Activated gamma-delta T cell treated with anti-CD3 and anti-CD28 coated beads, Interleukin-2, amount 50 U/mL, for 16 hours (primary cell): ENCODE data around the gene KCNAB1.
"Not testable (repeated sequence)": the region's sequence is repeated elsewhere in the genome, so short reads cannot be mapped to it uniquely, and the experiment has no call there.

Experiments
- DNase-seq: peaks from one replicate; pipeline ENCODE4 v3.0.0-alpha.2; 2020; ENCODE audit warnings: low read depth

Gene KCNAB1

DNA sequence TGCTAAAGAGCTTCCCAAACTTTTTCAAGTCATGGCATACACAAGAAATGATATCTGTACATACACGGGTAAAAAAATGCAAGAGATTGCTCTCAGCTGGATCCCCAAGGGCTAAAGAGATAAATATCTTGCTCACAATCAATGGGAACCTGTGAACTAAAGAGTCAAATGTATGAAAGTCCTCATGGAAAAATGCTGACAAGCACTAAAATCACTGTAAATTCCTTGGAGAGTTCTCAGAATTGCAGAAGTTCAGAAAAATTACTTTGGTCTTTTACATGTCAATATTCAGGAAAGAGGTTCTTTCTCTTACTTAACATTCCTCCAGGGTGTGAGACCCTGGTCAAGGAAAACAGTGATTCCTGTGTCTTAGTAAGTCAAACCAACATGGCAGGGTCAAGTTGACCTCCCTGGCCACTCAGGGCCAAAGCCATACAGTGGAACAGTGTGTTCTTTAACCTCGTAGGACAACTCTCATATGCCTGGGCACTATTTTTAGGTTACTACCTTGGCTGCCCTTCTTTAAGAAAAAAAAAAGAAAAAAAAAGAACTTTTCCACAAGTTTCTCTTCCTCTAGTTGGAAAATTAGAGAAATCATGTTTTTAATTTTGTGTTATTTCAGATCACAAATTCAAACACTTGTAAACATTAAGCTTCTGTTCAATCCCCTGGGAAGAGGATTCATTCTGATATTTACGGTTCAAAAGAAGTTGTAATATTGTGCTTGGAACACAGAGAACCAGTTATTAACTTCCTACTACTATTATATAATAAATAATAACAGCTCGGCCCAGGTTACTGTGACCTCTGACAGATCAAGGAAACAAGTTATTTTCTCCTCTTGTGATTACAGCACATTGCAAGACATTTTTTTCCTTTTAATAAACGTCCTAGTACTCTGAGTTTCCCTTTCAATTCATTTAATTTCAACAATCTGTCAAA is 422.0 kb downstream of the KCNAB1 start:
- DNase-seq: no peak

GRCh38 chr3:156543043-156543555 is 422.7 kb downstream of the KCNAB1 start:
- DNase-seq: no peak

GRCh38 chr3:156547637-156548036 is 427.3 kb downstream of the KCNAB1 start:
- DNase-seq: no peak

DNA sequence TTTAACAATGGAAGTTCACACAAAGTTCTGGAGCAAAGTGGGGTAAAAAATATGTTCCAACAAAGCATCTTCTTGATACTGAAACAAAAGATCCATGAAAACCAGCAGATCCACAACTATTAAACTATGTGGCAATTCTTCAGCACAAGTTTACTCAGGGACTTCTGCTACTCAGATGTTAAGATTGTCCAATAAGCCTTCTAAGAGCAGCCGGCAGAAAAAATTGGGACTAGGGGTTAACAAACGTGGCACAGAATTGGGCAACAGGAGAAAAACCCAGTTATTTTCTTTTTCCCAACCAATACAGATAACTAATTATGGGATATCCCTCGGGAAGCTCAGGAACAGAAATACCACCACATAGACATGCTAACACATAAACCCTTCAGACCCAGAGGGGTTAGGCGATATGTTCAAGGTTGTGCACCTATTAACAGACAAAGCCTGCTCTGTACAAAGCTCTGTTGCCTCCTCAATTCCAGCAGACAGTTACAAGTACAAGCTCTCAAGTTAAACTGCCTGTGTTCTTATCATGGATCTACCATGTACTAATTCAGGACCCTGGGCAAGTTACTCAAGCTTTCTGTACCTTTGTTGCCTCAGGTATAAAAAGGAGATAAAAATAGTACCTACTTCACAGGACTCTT is 427.8 kb downstream of the KCNAB1 start:
- no peak for DNase-seq

DNA sequence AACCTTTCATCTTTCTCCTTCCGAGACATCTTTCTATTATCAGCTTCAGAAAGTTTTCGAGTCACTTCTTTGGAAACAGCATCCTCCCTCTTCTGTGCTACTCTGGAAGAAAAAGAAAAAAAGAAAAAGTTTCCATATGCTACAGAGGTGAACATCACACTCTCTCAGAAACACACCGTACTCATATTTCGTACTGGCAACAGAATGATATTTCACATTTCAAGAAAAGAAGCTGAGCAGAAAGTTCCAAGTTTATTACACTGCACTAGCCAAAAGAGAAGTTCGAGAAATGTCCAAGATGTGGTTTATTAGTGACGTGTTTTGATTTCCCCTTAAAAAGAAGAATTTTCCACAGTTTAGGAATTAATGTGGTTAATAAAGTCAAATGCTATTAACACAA is 428.5 kb downstream of the KCNAB1 start:
- DNase-seq: no peak

GRCh38 chr3:156551261-156551660 is 430.9 kb downstream of the KCNAB1 start:
- no peak for DNase-seq

GRCh38 chr3:156551746-156552145 is 431.4 kb downstream of the KCNAB1 start:
- no peak for DNase-seq

DNA sequence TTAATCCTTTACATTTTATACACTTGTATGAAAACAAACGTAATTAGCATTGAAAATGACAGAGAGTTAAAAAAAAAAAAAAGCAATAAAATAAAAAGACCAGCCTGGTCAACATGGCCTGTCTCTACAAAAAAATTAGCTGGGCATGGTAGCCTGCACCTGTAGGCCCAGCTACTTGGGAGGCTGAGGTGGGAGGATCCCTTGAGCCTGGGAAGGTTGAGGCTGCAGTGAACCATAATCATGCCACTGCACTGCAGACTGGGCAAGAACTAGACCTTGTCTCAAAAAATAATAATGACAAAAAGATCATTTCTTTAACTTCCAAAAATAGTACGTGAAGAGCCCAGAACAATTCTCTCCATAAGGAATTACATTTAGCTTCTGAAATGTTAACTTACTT is 432.6 kb downstream of the KCNAB1 start:
- no peak for DNase-seq

DNA sequence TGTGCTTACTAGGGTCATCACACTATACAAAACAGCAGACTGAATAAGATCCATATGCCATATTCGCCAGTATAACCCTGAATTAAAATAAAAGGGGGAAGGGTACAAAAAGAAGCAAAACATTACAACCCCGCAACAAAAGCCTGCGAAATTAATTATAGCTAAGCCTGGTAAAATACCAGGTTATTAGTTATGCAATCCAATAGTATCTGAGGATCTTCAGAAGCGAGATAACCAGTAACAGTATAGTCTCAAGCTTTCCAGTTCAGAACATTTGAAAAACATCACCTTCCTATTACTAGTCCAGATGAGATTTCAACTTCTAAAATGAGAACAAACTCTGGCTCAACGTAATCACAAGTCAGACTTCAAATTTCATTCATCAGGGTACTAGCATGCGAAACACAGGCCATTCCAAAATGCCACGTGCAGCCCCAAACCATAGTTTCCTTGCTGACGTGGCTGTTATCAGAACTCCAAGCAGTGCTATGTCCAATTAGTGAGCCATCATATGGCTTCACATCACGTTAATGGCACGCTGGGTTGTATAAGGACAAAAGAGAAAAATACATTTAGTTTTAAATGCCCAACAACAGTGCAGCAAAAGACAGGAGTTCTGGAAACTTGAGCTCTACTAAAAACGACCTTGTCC is 433.5 kb downstream of the KCNAB1 start:
- DNase-seq: no peak

DNA sequence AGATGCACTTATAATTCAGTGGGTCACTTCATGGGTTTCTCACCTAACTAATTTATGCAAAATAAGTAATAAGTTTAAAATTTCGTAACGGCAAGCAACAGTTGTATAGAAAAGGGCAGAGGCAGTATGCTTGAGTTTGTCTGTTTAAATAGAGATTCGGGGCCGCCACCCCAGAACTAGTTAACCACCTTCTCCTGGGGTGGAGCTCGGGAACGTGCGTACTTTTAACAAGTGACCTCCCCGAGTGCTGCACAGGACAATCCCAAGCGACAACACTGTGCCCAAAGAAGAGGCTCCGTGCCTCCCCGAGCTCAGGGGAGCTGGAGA is 434.1 kb downstream of the KCNAB1 start:
- no peak for DNase-seq

GRCh38 chr3:156554842-156555687 is 434.7 kb downstream of the KCNAB1 start, which contains the start of gene SSR3:
Gene SSR3, minus strand, starts transcription at chr3:156555117. Its CDS starts 28 bp downstream, at chr3:156555089.
- peak; percentile 98 for DNase-seq

GRCh38 chr3:156558389-156558788 is 438.0 kb downstream of the KCNAB1 start:
- no peak for DNase-seq

DNA sequence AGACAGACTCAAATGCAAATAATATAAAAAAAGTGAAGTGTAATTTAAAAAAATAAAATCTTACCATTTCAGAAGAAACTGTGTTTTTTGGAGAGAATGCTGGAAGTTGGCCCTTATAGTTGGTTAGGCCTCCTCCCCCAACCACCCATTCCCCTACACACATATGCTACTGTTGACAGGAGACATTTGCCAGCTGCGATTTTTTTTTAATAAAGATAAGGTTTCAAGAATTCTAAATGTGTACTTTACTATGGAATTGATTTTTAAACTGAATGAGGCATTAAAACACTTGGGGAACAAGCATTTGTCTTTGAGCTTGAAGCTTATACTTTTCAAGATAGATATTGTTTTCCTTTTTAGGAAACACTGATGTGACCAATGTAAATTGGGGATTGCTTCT is 438.9 kb downstream of the KCNAB1 start:
- DNase-seq: no peak

- DNase-seq: no peak
Observed at GRCh38 chr3:156561533-156561932, 441.2 kb downstream of the KCNAB1 start.

DNA sequence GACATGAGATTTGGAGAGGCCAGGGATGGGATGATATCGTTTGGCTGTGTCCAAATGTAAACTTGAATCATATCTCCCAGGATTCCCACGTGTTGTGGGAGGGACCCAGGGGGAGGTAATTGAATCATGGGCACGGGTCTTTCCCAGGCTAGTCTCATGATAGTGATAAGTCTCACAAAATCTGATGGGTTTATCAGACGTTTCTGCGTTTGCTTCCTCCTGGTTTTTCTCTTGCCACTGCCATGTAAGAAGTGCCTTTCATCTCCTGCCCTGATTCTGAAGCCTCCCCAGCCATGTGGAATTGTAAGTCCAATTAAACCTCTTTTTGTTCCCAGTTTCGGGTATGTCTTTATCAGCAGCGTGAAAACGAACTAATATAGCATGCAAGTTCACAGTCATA is 442.1 kb downstream of the KCNAB1 start:
- DNase-seq: not testable (repeated sequence)

GRCh38 chr3:156563900-156564682 is 443.7 kb downstream of the KCNAB1 start:
- no peak for DNase-seq

DNA sequence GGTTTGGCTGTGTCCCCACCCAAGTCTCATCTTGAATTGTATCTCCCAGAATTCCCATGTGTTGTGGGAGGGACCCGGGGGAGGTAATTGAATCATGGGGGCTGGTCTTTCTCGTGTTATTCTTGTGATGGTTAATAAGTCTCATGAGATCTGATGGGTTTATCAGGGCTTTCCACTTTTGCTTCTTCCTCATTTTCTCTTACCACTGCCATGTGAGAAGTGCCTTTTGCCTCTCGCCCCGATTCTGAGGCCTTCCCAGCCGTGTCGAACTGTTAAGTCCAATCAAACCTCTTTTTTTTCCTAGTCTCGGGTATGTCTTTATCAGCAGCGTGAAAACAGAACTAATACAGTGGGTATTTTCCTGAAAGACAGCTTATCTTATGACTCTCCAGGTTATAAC is 448.6 kb downstream of the KCNAB1 start:
- DNase-seq: not testable (repeated sequence)

DNA sequence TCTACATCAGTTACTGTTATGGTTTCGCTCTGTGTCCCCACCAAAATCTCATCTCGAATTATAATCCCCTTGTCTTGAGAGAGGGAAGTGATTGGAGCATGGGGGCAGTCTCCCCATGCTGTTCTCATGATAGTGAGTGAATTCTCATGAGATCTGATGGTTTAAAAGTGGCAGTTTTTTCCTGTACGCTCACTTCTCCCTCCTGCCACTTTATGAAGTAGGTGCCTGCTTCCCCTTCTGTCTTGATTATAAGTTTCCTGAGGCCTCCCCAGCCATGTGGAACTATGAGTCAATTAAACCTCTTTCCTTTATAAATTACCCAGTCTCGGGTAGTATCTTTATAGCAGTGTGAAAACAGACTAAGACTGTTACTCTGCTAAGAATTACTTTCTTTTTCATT is 449.5 kb downstream of the KCNAB1 start:
- not testable (repeated sequence) for DNase-seq

GRCh38 chr3:156575641-156576040 is 455.3 kb downstream of the KCNAB1 start:
- no peak for DNase-seq

DNA sequence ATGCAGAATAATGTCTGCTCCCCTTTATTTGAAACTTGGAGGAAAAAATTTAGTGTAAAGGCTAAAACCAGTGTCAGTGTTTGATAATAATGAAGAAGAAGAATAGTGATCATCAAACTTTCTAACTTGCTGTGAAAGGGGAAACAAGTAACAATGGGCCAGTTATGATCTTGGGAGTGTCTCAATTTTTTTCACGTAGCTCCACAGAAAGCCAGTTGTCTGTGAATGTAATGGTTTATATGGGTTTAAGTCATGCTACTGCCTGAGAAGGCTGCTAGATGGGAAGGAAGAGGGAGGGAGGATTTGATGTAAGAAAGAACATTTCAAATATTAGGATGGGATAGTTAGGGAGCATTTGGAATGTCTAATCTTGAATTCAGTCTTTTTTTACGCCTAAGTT is 455.7 kb downstream of the KCNAB1 start:
- DNase-seq: no peak
